Mesothelial cell of epicardium (in vitro differentiated cells): Measurements from ENCODE around the gene PDS5B. TPM values are rescaled to one million over a fixed set of nuclear protein-coding genes. Genes with fewer than 3 reads are reported as not detected.
"Not testable (repeated sequence)": the region's sequence is repeated elsewhere in the genome, so short reads cannot be mapped to it uniquely, and the experiment has no call there.

Experiments used
- DNase-seq, 2 experiments: peaks; one replicate each; pipeline ENCODE4 v3.0.0; 2021; ENCODE audit warnings: low spot score in 2 of 2; ENCODE audit not compliant: unreplicated experiment in 2 of 2
- H3K27ac Mint-ChIP-seq: 2 replicates; pipeline ENCODE4 v1.8.0; 2021; ENCODE audit warnings: mixed read lengths
- H3K27me3 Mint-ChIP-seq: 2 replicates; pipeline ENCODE4 v1.8.0; 2021; ENCODE audit warnings: low read depth, mixed read lengths
- H3K36me3 Mint-ChIP-seq: 2 replicates; pipeline ENCODE4 v1.8.0; 2021; ENCODE audit warnings: mixed read lengths
- H3K4me1 Mint-ChIP-seq: 2 replicates; pipeline ENCODE4 v1.8.0; 2021; ENCODE audit warnings: mixed read lengths
- H3K4me3 Mint-ChIP-seq: 2 replicates; pipeline ENCODE4 v1.8.0; 2021; ENCODE audit warnings: mild to moderate bottlenecking, moderate library complexity, mixed read lengths
- H3K9me3 Mint-ChIP-seq: 2 replicates; pipeline ENCODE4 v1.8.0; 2021; ENCODE audit warnings: mixed read lengths
- CTCF ChIP-seq: fragments of 200-600 bp; sonication (generic); IDR thresholded peaks from one replicate; pipeline ENCODE4 v1.5.0; 2021; ENCODE audit warnings: antibody characterized with exemption; ENCODE audit not compliant: unreplicated experiment
- total RNA-seq: library from RNA; stranded (reverse); gene quantifications from 3 replicates; pipeline ENCODE4 v1.2.1, GENCODE V29; 2021

PDS5B gene
- total RNA-seq, 1 donor from 2014 or later: 64.9 TPM

GRCh38 chr13:32707471-32707870 lies 121.2 kb downstream of the PDS5B start:
- no peak overlapping the region for H3K4me3 Mint-ChIP-seq
- peaks cover 39% of the 10 kb centered on the region for H3K36me3 Mint-ChIP-seq
- peaks cover 6% of the 10 kb centered on the region for H3K9me3 Mint-ChIP-seq
- no peak overlapping the region for H3K27ac Mint-ChIP-seq
- no peaks in the 10 kb centered on the region for H3K27me3 Mint-ChIP-seq
- H3K4me1 Mint-ChIP-seq: no peaks in the 10 kb centered on the region
- DNase-seq: no peak
- no peak for TF ChIP-seq CTCF

GRCh38 chr13:32713397-32713796 lies 127.1 kb downstream of the PDS5B start:
- H3K4me3 Mint-ChIP-seq: no peak overlapping the region
- H3K36me3 Mint-ChIP-seq: peaks cover 56% of the 10 kb centered on the region
- H3K27ac Mint-ChIP-seq: no peak overlapping the region
- no peak for TF ChIP-seq CTCF
- no peak for DNase-seq
- no peaks in the 10 kb centered on the region for H3K27me3 Mint-ChIP-seq
- peaks cover 33% of the 10 kb centered on the region for H3K9me3 Mint-ChIP-seq
- H3K4me1 Mint-ChIP-seq: no peaks in the 10 kb centered on the region

- H3K9me3 Mint-ChIP-seq: peaks cover 44% of the 10 kb centered on the region
Observed at GRCh38 chr13:32716201-32716600, 129.9 kb downstream of the PDS5B start.

GRCh38 chr13:32720026-32720425 lies 133.8 kb downstream of the PDS5B start:
- Mint-ChIP-seq H3K27ac (no peak overlapping the region), H3K9me3 (peaks cover 22% of the 10 kb centered on the region), H3K4me3 (no peak overlapping the region), H3K27me3 (no peaks in the 10 kb centered on the region), H3K36me3 (peaks cover 49% of the 10 kb centered on the region), H3K4me1 (peaks cover 3% of the 10 kb centered on the region)
- no peak for DNase-seq
- no peak for TF ChIP-seq CTCF

More at GRCh38 chr13:32716201-32716600, 129.9 kb downstream of the PDS5B start:
- not testable (repeated sequence) for DNase-seq, H3K27ac Mint-ChIP-seq, H3K27me3 Mint-ChIP-seq, H3K4me1 Mint-ChIP-seq, H3K4me3 Mint-ChIP-seq
- H3K36me3 Mint-ChIP-seq: peaks cover 62% of the 10 kb centered on the region

GRCh38 chr13:32721131-32722034 lies 135.1 kb downstream of the PDS5B start:
- Mint-ChIP-seq H3K36me3 (peaks cover 45% of the 10 kb centered on the region), H3K9me3 (peaks cover 18% of the 10 kb centered on the region)
- not testable (repeated sequence) for H3K27me3 Mint-ChIP-seq, H3K27ac Mint-ChIP-seq, H3K4me1 Mint-ChIP-seq, H3K4me3 Mint-ChIP-seq, DNase-seq

- no peak overlapping the region for H3K4me3 Mint-ChIP-seq
Observed at GRCh38 chr13:32722340-32722739, 136.1 kb downstream of the PDS5B start.

More at GRCh38 chr13:32722340-32722739, 136.1 kb downstream of the PDS5B start:
- Mint-ChIP-seq H3K27ac (no peak overlapping the region), H3K36me3 (peaks cover 45% of the 10 kb centered on the region), H3K4me1 (peaks cover 3% of the 10 kb centered on the region), H3K9me3 (peaks cover 18% of the 10 kb centered on the region), H3K27me3 (no peaks in the 10 kb centered on the region)
- TF ChIP-seq CTCF: no peak
- DNase-seq: no peak
